ENCODE measurements around the gene MOB2.

The MOB2 gene

DNA sequence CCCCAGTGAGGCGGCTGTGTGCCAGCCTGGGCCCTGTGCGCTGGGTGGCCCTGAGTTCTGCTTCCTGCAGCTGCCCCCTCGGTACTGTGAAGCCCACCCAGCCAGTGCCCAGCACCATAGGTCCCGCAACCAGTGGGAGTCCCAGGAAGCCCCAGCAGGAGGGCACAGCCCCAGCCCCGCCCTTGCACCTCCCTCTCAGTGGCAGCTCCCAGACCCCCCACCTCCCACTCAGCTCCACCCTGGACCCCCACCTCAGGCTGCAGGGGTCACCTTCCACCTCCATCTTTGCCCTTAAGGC, 30.9 kb downstream of the MOB2 start:
- no peak for DNase-seq

GRCh38 chr11:1455032-1455762, 31.4 kb downstream of the MOB2 start:
- DNase-seq = no peak

- no peak for DNase-seq
Measured at GRCh38 chr11:1454576-1454975, 32.0 kb downstream of the MOB2 start.

DNA sequence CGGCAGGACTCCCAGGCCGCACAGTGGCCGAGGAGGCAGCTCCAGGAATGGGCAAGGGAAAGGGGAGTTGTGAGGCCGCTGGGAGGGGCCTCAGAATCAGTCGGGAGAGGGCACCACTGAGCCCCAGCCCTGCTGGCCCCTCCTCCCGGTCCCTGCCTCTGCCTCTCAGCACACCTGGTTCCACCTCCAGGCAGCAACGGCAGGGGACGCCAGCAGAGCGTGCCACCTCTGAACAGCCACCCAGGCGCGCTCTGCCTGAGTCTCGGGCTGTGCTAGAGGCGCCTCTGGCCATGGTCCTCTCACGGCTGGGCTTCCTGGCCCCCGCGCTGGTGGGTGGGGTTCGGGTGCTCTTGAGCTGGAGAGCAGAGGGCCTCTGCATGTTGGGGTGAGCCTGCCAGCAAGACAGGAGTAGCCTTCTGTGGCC, 33.0 kb downstream of the MOB2 start:
- DNase-seq = peak; percentile 41

- DNase-seq = no peak
Measured at GRCh38 chr11:1452744-1453143, 33.8 kb downstream of the MOB2 start.

- no peak for DNase-seq
Measured at GRCh38 chr11:1451781-1452470, 34.7 kb downstream of the MOB2 start.

DNA sequence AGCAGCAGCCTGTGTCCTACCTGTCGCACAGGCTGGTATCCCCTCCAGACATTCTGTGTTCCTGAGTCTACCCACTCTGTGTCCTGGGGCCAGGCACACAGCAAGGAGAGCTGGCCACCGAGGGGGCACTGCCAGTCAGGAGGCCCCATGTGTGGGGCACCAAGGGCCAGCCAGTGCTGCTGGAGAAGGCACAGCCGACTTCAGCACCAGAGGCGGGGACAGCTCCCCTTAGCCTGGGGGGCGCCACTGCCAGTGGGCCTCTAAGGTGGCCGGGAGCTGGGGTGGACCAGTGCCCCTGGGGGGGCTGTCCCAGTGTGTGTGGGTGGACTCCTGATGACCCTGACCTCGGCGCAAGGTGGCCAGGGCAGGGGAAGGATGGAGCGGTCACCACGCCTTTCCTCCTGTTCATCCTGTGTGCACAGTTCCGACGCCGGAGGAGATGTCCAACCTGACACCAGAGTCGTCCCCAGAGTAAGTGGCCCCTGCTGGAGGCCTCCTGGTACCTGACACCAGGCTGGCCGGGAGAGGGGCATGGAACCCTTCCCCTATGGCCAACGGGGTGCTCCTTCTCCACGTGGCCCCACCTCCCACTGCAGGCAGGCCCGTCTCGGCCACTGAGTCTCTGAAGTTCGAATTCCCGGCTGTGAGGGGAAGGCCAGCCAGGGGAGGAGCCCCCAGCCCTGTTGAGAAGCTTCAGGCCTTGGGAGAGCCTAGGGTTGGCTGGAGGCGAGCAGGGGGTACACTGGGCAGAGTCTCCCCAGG, 35.4 kb downstream of the MOB2 start:
- no peak for DNase-seq

DNA sequence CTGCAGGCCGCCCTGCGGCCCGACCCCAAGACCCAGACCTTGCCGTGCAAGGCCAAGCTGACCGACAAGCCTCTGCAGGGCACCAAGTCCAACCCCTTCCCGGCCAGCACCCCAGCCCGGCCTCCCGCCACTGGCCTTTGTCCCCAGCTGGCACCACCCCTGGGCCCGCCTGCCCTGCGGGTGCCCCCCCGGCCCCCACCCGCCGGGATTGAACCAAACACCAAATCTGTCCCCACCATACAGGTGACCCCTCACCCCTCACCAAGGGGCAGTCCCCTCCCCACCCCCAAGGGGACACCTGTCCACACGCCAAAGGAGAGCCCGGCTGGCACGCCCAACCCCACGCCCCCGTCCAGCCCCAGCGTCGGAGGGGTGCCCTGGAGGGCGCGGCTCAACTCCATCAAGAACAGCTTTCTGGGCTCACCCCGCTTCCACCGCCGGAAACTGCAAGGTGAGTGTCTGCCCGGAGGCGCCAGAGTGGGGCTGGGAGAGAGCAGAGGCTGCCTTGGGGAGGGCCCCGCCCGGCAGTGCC, 36.2 kb downstream of the MOB2 start:
- DNase-seq = no peak

GRCh38 chr11:1449490-1450243, 36.9 kb downstream of the MOB2 start:
- DNase-seq = no peak

GRCh38 chr11:1448882-1449281, 37.7 kb downstream of the MOB2 start:
- DNase-seq = no peak

DNA sequence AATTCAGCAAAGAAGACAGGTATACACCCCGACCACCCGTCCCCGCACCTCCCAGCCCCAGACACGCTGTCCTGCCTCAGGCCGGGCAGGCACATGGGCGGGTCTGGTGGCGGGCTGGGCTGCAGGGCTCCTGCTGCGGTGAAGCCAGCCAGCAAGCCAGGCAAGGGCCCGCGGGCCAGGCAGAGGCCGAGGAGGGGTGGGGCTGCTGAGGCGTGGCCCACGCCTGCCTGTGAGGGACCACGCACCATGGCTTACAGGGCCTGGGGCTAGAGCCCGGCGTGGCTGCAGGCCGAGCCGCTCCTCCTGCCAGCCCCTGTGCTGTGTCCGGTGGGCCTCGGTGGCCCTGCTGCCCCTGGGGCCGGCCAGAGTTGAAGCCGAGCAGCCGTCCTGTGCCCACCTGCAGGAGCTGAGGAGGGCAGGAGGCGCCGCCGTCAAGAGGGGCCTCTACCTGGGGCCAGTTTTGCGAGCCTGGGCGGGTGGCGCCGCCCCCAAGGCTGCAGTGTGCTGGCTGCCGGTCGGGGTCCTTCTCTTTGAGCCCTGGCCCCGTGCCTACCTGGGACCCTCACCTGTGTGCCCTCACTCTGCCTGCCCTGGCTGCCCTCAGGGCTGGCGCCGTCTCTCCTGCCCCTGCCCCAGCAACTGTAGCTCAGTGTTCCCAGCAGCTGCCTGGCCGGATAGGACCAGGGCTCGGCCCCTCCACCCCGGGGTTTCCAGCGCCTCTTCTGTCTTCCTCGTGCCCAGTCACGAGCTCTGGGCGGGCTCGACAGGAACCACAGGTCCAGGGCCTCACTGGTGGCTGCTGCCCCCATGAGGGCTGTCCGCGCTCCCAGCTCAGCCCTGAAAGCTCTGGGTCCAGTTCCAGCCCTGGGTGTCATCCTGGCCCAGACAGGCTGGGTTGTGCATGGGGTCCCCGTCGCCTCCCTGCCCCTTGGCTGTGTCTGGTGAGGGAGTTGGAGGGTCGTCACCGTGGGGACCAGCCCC, 38.4 kb downstream of the MOB2 start:
- DNase-seq = no peak

DNA sequence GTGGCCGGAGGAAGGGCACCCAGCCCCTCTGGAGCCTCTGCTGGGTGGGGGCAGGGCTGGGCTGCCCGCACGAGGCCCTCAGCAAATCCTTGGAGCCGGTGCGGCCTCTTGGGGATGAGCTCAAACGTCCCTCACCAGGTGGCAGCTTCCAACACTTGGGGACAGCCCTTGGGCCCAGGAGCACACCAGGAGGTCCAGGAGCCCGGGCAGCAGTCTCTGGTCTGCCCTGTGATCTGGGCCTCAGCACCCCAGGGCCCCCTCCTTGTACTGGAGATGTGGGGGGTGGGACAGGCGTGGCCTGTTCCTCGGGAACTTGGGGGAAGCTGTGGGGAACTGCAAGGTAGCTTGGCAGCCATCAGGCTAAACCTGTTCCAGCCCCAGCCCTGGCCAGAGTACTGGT, 40.0 kb downstream of the MOB2 start:
- DNase-seq = no peak

DNA sequence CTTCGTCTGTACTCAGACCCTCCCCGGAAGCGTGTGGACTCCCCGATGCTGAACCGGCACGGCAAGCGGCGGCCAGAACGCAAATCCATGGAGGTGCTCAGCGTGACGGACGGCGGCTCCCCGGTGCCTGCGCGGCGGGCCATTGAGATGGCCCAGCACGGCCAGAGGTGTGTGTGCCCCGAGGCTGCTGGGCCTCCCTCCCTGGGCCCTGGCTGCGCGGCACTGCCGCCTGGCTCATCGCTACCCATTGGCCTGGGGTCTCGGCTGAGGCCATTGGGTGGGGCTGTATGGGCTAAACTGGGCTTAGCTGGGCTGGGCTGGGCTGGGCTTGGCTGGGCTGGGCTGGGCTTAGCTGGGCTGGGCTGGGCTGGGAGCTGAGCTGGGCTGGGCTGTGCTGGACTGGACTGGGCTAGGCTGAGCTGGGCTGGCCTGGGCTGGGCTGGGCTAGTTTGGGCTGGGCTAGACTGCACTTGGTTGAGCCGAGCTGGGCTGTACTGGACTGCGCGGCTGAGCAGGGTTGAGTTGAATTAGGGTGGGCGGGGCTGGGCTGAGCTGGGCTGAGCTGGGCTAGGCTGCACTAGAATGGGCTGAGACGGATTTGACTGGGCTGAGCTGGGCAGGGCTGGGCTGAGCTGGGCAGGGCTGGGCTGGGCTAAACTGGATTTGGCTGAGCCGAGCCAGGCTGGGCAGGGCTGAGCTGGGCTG, 40.7 kb downstream of the MOB2 start:
- no peak for DNase-seq

- no peak for DNase-seq
Measured at GRCh38 chr11:1444823-1445422, 41.7 kb downstream of the MOB2 start.

GRCh38 chr11:1444321-1444720, 42.3 kb downstream of the MOB2 start:
- no peak for DNase-seq

GRCh38 chr11:1443737-1444136, 42.8 kb downstream of the MOB2 start:
- DNase-seq = no peak

GRCh38 chr11:1442807-1443366, 43.7 kb downstream of the MOB2 start:
- no peak for DNase-seq

GRCh38 chr11:1442163-1442562, 44.4 kb downstream of the MOB2 start:
- DNase-seq = no peak

- no peak for DNase-seq
Measured at GRCh38 chr11:1440496-1440895, 46.1 kb downstream of the MOB2 start.

DNA sequence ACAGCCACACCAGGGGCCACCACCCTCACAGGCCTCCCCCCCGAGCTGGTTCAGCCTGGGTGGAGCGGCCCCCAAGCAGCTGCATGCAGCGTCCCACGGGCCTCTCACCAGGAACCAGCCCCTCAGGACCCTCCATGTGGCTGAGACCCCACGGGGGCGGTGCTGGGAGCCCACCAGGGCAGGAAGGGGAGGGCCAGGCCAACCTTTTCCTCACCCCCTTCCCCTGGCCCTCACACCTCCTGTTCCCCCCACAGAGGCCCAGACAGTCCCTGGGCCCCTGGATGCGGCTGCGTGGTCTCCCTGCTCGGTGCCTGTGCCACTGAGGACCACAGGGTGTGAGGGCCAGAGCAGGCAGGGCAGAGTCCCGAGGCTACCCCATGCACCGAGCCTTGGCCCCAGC, 46.5 kb downstream of the MOB2 start:
- no peak for DNase-seq

All from T-helper 9 cell (primary cell).